Brain microvascular endothelial cell (primary cell): Measurements from ENCODE around the gene GNAT1.

Experiments used
- DNase-seq: peaks from one replicate; pipeline ENCODE4 v3.0.0-alpha.2; 2020
- H3K27ac ChIP-seq: fragments of 250-450 bp; sonication (Bioruptor Pico); 2 replicates; pipeline ENCODE4 v1.5.1; 2020; ENCODE audit warnings: mild to moderate bottlenecking, moderate library complexity
- H3K27me3 ChIP-seq: fragments of 250-450 bp; sonication (Bioruptor Pico); replicated peaks from 2 replicates; pipeline ENCODE4 v1.5.1; 2020; ENCODE audit warnings: mild to moderate bottlenecking
- H3K36me3 ChIP-seq: fragments of 250-450 bp; sonication (Bioruptor Pico); replicated peaks from 2 replicates; pipeline ENCODE4 v1.5.1; 2020; ENCODE audit warnings: mild to moderate bottlenecking
- H3K4me3 ChIP-seq: 2 replicates; pipeline ENCODE4 v1.5.1; 2011; ENCODE audit warnings: low read depth, mild to moderate bottlenecking, control low read depth, low read length, moderate library complexity
- CTCF ChIP-seq: IDR thresholded peaks from 2 replicates; pipeline ENCODE4 v1.5.1; 2011; ENCODE audit warnings: low read depth, mild to moderate bottlenecking, moderate library complexity, low read length, control low read depth, inconsistent platforms; ENCODE audit errors: missing control alignments
- in situ Hi-C: cut with HindIII; loops from 2 replicates; pipeline ENCODE4 v1.10.0; 2017; ENCODE audit warnings: low sequenced_read_pairs, low pct_ligation_motif_present

Gene GNAT1

GRCh38 chr3:50212502-50212901 lies 21.1 kb downstream of the GNAT1 start:
- DNase-seq: no peak
- Histone ChIP-seq H3K27ac (no peak overlapping the region), H3K27me3 (no peaks in the 10 kb centered on the region), H3K4me3 (no peak overlapping the region), H3K36me3 (no peaks in the 10 kb centered on the region)
- TF ChIP-seq CTCF: peak; percentile 5
- in situ Hi-C loops: no loop called here

GRCh38 chr3:50212971-50213370 lies 21.6 kb downstream of the GNAT1 start:
- no peak overlapping the region for H3K4me3 ChIP-seq
- H3K27ac ChIP-seq: no peak overlapping the region
- H3K27me3 ChIP-seq: no peaks in the 10 kb centered on the region
- no peak for TF ChIP-seq CTCF
- no peak for DNase-seq
- in situ Hi-C loops: no loop called here
- H3K36me3 ChIP-seq: no peaks in the 10 kb centered on the region

GRCh38 chr3:50213373-50213772 lies 22.0 kb downstream of the GNAT1 start:
- no peak overlapping the region for H3K4me3 ChIP-seq
- TF ChIP-seq CTCF: no peak
- no peaks in the 10 kb centered on the region for H3K36me3 ChIP-seq
- DNase-seq: no peak
- H3K27me3 ChIP-seq: no peaks in the 10 kb centered on the region
- no peak overlapping the region for H3K27ac ChIP-seq
- in situ Hi-C loops: no loop called here

- Histone ChIP-seq H3K36me3 (no peaks in the 10 kb centered on the region), H3K4me3 (no peak overlapping the region), H3K27ac (no peak overlapping the region), H3K27me3 (no peaks in the 10 kb centered on the region)
- in situ Hi-C loops: no loop called here
- TF ChIP-seq CTCF: no peak
- no peak for DNase-seq
Observed at GRCh38 chr3:50214824-50215223, 23.4 kb downstream of the GNAT1 start.

- TF ChIP-seq CTCF: no peak
- no peak overlapping the region for H3K27ac ChIP-seq
- H3K27me3 ChIP-seq: no peaks in the 10 kb centered on the region
- H3K36me3 ChIP-seq: no peaks in the 10 kb centered on the region
- in situ Hi-C loops: no loop called here
- no peak for DNase-seq
- H3K4me3 ChIP-seq: no peak overlapping the region
Observed at GRCh38 chr3:50215529-50215928, 24.1 kb downstream of the GNAT1 start.

GRCh38 chr3:50217681-50218080 lies 26.3 kb downstream of the GNAT1 start:
- no peaks in the 10 kb centered on the region for H3K27me3 ChIP-seq

More at GRCh38 chr3:50217681-50218080, 26.3 kb downstream of the GNAT1 start:
- no peak for TF ChIP-seq CTCF
- H3K27ac ChIP-seq: no peak overlapping the region
- H3K4me3 ChIP-seq: no peak overlapping the region
- no peaks in the 10 kb centered on the region for H3K36me3 ChIP-seq
- DNase-seq: no peak
- in situ Hi-C loops: no loop called here
